GM18508 (cell line): ENCODE results near the gene SLC37A1.

ENCODE experiments used
- ATAC-seq: cut with Tn5 transposase; IDR thresholded peaks from one replicate; pipeline ENCODE4 v1.9.1; 2021; ENCODE audit warnings: moderate number of reproducible peaks; ENCODE audit not compliant: insufficient read depth, unreplicated experiment

SLC37A1 gene

DNA sequence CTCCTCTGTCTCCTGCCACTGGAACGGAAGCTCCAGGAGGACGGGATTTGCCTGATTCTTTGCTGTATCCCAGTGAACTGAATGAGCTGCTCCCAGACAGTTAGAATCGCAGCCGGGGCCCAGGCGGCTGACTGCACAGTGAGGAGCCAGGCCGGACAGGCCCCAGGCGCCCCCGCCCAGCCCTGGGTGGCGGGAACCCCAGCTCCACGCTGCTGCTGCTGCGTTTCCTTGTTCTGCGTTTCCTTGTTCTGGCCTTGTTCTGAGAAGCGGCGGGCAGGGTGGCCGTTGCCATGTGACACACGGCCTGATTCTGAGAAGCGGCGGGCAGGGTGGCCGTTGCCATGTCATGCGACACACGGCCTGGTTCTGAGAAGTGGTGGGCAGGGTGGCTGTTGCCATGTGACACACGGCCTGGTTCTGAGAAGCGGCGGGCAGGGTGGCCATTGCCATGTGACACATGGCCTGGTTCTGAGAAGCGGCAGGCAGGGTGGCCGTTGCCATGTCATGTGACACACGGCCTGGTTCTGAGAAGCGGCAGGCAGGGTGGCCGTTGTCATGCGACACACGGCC, 56.2 kb downstream of the SLC37A1 start:
- no peak for ATAC-seq

DNA sequence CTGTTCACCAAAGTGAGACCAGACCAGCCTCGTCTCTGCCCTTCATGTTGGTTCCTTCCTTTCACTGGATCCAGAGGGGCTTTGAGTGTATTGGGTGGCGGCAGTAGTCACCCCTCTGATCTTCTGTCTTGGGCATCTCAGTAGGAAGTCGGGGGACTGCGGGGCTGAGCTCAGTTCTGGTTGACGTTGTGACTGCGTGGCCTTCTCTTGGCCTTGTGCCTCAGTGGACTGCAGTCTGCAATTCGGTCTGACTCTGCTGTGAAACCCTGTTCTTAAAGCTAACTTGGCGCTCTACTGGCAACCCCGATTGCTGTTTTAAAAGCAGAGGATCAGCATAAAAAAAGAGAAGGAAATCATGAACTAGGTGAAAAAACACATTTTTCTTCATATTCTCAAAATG, 56.7 kb downstream of the SLC37A1 start:
- no peak for ATAC-seq

DNA sequence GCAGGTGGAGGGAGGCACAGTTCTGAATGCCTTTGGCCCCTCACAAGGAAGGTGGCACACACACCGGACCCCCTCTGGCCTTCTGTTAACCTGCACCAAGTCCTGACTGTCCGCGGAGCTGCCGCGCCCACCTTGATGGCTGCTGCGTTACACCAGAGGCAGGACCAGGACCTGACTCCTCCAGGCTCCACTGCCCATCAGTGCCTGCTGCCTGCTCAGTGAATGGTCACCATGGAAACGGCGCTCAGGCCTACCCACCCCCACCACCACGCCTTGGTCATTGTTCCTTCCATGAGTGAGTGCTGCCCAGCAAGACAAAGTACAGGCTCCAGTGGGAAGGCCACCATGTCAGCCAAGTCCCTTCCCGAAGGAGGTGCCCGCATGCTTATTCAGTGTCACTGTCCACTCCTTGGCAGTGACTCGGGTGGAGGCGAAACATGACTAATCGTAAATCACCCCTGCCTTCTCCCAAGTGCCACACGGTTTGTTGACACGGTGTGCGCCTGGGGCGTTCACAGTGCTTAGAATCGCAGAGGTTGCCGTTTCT, 57.3 kb downstream of the SLC37A1 start:
- no peak for ATAC-seq

DNA sequence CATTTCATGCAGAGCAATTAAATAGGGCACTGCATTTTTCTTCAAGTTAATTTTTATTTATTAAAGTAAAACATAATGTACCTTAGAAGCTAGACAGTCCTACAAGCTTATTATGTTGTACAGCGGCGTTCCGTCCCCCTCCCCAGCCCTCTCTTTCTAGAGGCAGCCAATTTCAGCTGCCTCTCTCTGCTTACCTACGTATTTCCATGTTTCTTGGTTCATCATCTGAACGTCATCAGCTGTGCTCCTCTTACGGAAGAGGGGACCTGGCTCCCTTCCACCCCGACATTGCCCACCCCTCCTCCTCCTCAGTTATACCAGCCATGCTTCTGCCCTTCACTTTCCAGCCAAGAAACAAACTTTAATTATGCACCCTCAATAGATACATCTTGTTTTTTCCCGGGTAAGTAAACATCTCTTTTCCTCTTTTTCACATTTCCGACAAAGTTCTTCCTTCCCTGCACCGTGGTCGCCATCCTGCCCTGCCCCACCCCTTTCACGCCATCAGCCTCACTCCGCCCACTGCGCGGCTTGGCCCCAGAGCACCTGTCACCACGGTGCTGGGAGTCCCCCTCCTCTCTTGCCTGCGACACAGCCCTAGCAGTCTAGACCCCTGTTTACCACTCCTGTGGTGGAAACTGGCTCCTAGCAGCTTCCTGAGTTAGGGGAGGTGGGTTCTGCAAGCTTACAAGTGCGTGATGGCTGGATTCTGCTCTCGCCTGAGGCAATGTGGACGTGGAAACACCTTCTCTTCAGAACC, 57.9 kb downstream of the SLC37A1 start:
- ATAC-seq, result no peak

DNA sequence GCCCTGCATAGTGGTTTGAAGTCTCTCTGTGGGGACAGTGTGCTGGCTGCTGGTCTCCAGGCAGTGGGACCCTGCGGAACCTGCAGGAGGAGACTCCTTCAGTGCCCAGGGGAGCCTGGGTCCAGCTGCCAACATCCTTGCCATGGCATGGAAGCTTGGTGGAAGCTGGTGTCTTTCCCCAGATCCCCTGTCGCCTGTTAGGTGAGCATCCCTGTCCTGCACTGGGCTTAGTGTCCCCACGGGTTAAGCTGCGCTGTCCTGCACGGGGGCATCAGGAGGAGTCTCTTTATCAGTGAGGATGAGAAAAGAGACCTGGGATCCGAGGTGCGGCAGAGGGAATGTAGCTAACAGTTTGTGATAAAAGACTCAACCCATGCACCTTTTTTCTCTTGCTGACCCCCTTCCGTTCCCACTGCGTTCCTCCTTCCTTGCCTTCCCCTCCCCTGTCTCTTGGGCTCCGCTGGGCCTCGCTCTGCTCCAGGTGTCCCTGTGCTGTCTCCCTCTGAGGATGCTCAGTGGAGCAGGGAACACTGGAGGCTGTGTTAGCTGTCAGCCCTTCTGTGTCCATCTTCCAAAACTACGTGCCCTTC, 59.3 kb downstream of the SLC37A1 start:
- ATAC-seq, result no peak

DNA sequence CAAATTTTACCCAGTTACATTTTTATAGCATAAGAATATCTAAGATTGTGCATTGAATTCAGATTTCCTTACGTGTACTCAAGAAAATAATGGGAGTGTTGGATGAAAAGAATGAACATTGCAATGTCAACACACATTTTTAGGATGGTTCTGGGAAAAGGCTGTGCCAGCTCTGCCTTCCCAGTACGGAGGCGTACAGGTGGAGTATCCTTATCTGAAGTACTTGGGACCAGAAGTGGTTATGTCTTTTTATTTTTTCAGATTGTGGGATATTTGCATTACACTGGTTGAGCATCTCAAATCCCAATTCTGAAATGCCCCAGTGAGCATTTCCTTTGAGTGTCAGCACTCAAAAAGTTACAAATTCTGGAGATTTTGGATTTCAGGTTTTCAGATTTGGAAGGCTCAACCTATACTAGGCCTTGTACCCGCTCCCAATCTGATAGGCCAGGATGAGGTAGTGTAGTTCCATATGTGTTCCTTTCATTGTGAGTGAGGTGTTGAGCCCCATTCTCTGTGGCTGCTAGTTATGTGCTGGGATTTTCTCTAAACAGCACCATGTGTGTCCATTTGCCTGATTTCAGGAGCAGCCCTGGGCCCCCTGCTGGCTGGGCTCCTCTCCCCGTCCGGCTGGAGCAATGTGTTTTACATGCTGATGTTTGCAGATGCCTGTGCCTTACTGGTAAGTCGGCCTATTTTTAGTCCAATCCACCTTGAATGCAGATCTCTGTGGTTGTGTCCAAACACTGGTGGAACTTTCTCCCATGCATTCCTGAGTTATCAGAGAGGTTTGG, 60.8 kb downstream of the SLC37A1 start:
- ATAC-seq, result no peak

DNA sequence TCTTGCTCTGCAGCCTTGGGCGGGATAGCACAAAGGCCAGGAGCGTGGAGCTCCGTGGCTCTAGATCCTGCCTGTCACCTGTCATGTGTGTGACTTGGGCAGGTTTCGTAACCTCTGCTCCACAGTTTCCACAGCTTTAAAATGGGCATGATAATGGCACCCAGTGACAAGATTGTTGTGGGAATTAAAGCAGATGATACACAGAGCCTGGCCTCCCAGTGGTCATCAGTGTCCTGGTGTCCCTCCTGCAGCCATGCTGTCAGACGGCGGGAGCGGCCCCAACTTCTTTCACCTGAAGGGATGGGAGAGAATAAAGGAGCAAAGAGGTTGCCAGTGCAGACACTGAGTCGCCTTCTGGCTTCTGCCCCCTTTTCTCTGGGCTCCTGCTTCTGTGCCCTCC, 61.5 kb downstream of the SLC37A1 start:
- no peak for ATAC-seq

DNA sequence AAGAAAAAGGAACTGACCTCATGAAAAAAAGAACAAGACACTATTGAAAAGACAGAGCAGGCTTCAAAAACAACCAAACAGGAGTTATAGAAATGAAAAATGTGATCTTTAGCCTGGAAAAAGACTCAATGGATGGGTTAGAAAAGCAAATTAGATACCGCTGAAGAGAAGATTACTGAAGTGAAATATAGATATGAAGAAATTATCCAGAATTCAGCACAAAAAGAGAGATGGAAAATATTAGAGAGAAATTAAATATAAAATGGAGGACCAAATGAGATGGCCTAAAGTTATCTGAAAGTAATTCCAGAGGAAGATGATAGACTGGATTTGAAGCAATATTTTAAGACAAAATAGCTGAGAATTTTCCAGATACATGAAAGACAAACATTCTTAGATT, 63.0 kb downstream of the SLC37A1 start:
- no peak for ATAC-seq

DNA sequence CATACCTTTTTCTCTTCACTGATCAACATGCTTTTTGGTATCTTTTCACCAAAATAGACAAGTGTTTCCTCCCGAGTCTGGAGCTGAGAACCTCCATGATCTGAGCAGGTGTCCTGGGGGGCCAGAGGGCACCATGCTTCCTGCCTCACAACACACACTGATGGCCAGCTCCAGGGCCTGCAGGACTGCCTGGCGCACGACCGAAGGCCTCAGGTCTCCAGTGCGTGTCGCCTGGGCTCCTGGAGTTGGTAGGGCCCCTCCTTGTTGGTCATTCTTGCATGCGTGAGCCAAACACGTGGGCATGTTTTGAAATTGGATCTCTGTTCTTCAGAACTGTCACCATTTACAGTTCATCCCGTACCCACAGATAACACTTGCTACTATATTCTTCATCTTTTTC, 64.4 kb downstream of the SLC37A1 start:
- ATAC-seq, result no peak

DNA sequence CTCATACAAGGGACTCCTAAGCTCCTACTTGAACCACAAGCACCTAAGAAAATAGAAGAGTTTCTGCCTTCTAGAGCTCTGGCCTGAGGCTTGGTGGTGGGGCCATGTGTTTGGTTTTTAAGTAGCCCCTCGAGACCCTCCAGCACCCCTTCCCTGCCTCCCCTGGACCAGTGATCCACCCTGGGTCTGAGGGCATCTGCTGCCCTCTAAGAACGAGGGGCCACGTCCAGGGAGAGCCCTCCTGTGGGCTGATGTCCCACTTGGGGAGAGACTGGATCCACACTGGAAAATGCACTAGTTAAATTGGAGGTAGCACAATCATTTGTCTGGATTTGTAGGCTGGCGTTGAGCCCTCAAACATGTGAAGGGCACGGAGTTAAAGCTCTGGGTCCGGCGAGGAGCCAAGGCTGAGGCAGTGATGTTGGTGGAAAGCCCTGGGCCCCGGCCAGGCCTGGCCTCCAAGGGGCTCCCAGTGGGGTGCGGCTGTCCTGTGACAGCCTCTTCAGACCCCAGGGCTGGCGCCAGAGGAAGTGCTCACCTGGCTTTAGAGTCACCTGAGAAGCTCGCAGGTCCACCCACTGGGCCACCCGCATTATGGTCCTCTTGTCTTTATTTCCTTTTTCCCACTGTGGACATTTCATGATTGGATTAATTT, 65.2 kb downstream of the SLC37A1 start:
- ATAC-seq, result no peak

DNA sequence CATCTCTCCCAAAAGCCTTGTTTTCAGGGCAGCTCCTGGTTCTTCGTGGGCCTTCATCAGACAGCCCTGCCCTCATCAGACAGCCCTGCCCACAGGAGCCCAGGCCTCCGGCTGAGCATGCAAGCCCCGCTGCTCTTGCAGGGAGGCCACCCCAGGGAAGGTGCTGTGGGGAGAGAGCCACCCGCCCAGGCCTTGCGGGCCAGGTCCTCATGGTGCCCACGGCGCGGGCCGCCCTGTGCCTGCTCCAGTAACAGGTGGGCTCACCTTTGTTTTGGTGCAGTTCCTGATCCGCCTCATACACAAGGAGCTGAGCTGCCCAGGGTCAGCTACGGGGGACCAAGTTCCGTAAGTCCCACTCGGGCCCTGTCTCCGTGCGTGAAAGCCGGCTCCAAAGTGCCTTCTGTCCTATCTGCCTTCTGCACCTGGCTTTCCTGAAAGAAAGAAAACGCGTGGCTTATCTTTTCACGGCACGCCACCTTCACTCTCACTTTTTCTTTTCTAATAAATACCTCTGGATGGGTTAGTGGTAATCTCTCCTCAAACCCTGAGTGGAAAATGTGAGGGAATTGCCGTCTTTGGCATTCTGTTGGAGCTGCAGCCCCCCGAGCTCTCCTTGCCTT, 65.9 kb downstream of the SLC37A1 start:
- no peak for ATAC-seq

DNA sequence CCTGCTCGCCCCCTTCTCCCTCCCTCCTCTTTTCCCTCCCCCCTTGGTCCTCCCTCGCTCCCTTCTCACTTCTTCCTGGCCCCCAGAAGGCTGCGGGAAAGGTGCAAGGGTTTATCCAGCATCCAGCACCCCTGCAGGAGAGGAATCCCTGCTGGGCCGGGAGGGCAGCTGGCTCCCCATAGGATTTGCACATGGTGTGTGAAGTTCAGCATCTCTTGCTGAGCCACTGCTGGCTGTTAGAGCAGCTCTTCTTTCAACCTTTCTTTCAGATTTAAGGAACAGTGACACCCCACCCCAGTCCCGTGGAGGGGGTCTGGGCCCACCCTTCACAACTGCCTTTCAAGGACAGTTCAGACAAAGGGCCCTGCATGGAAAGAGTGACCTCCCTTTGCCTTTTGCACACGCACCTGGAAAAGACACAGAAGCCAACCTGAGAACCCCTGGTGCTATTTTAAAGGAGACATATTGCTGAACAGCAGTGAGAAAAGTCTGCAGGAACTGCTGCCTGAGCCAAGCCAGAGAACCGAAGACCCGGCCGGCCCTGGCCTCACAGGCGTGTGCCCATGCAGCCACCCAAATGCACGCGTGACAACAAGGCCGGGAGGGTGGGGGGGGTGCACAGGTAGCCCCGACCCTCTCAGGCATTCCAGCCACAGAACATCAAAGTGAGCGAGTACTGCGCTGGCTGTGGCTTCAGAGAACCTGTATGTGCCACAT, 66.6 kb downstream of the SLC37A1 start:
- ATAC-seq, result no peak

DNA sequence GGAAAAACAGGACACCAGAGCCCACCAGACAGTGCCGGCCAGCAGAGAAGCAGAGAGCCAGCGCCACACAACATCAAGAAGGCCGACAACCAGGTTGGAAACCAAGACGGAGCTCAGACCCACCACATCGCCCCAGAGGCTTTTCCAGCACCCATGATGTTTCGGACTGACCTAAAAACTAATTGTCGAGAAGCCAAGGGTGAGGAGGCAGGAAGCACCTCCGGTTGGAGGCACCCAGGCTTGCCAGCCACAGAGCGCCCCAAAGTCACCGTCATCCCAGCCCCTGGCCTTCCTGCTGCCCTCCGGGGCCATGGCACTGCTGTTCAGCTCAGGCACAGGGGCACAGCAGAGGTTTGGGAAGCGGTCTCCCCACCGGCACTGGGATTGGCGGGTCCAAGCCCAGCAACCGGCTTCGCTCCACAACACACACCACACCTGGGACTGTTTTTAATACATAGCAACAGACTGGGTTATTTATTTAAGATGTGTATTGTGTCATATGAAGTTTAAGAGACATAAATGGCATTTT, 67.2 kb downstream of the SLC37A1 start:
- no peak for ATAC-seq

DNA sequence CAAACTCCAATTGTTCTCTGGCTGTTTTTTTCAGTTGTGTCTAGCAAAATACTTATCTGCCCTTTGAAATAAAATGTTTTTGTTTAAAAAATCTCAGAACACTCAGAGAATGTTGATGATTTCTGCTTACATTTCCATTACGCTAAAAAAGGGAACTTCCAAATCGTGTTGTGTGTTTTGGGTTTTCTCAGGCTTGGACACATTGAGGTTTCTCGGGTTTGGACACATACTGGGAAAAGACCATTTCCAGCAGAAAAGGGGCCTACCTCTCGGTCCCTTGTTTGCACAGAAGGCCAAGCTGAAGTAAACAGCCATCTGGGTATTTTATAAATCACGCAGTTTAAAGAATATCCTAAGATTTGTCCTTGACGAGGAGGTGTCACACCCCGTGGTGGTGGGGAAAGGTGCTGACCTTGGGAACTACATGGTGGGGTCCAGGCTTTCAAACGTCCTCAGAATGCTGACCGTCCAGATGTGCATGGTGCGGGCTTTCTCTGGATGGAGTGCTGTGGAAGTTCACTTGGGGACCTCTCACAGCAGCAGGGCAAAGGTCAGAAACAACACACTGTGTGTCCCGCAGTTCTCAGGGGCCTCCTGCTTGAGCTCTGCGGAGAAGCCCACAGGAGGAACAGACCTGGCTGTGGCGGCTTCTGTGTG, 67.8 kb downstream of the SLC37A1 start:
- ATAC-seq, result no peak

DNA sequence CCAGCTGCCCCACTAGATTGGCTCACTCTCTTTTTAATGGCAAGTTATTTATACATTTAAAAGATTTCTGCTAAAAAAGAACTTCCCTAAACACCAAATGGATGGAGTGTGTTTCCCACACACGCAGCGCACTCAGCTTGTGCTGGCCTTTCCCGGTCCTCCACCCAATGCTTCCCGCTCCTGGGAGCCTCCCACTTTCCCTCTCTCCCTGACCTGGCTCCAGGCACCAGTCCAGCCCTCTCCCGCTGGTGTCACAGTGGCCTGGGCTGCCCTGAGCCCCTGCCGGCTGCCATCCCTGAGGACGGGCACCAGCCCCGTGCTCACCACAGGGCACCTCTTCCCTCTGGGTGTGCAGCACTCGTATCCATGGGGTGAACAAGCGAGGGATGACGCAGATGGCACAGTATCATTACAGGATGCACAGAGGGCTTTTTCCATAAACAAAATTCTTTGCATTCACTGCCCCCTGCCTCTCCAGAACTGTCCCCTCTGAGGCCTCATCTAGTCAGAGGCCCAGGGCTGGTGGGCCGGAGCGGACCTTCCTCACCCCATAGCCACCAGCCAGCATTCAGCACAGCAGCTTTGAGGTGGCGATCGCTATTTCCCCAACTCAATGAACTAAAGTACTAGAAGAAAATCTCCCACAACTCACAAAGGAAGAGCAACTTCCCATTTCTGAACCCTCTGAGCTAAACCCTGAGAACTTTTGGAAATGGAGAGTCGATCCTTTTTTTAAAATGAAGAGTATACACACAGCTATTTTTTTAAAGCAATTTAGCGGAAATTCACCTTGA, 68.5 kb downstream of the SLC37A1 start:
- no peak for ATAC-seq

DNA sequence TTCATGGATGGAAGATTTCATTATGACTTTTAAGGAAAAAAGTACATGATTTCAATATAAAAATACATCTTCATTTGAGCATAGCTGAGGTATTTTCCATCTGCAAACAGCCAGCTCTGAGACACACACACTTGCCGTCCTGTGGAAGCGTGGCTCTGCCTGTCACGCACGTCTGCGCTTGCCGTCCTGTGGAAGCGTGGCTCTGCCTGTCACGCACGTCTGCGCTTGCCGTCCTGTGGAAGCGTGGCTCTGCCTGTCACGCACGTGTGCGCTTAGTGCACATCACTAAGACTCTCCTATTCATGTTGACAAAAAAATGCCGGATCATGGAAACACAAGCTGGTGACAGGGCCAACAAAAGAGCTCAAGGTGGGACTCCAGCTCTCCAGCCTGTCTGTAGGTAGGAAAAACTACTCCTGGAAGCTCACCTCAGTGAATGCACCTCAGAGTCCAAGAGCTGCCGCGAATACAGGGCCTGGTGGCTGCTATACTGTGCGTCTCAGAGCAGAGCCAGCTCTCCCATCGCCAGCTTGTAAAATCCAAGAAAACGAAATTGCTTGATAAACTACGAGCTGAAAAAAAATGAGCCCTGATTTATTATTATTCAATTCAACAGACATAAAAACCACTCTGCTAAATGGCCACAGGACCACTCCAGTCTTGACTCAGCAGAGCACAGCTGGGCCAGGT, 69.3 kb downstream of the SLC37A1 start:
- no peak for ATAC-seq
